Posterior cingulate gyrus (tissue), 11 donors: ENCODE data around the gene KRTAP10-7.
"Not testable (repeated sequence)": the region's sequence is repeated elsewhere in the genome, so short reads cannot be mapped to it uniquely, and the experiment has no call there.

Experiments used
- DNase-seq, 10 donors: peaks; one replicate each; pipeline versions ENCODE4 v3.0.0 to v3.0.0-alpha.2; 2020 to 2021; ENCODE audit warnings: mixed read lengths in 3 of 10
- intact Hi-C: fragments of 100-400 bp; cut with DNase I; formaldehyde crosslinking; loops from one replicate; pipeline ENCODE4 v1.15.1; 2023

KRTAP10-7 gene

GRCh38 chr21:44627181-44627822, 26.9 kb downstream of the KRTAP10-7 start:
- peak in 2 of 10 donors; percentile 42 to 62 for DNase-seq
- intact Hi-C loops, result not testable (repeated sequence)

DNA sequence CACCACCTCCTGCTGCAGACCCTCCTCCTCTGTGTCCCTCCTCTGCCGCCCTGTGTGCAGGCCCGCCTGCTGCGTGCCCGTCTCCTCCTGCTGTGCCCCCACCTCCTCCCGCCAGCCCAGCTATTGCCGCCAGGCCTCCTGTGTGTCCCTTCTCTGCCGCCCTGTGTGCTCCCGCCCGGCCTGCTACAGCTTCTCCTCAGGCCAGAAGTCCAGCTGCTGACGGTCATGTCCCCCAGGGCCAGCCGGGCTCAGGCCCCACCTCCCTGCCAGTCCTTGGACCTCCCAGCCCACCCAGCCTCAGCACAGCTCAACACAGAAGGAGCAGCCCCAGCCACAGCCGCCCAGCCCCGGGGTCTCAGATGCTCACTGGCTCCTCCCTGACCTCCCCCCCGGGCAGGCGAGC, 27.4 kb downstream of the KRTAP10-7 start:
- intact Hi-C loops, result not testable (repeated sequence)
- peak in 1 of 10 donors; percentile 30 for DNase-seq

- peak in 3 of 10 donors; percentile 49 to 69 (median 62) for DNase-seq
- intact Hi-C loops, result no loop called here
Observed at GRCh38 chr21:44628707-44629391, 28.5 kb downstream of the KRTAP10-7 start.

- no peak for DNase-seq
- intact Hi-C loops, result no loop called here
Observed at GRCh38 chr21:44630440-44630839, 30.0 kb downstream of the KRTAP10-7 start.

DNA sequence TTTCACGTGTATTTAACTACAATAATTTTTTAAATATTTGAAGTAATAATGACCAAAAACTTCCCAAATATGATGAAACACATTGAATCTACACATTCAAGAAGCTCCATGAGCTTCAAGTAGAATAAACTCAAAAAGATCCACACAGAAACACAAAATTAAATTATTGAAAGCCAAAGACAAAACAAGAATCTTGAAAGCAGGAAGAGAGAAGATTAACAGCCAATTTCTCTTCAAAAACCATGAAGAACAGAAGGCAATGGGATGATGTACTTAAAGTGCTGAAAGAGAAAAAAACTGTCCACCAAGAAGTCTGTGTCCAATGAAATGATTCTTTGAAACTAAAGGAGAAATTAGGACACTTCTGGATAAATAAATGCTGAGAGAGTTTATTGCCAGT, 31.7 kb downstream of the KRTAP10-7 start:
- DNase-seq, result no peak
- intact Hi-C loops, result no loop called here

GRCh38 chr21:44636209-44637017, 36.0 kb downstream of the KRTAP10-7 start:
- intact Hi-C loops, result no loop called here
- peak in 1 of 10 donors; percentile 70 for DNase-seq

DNA sequence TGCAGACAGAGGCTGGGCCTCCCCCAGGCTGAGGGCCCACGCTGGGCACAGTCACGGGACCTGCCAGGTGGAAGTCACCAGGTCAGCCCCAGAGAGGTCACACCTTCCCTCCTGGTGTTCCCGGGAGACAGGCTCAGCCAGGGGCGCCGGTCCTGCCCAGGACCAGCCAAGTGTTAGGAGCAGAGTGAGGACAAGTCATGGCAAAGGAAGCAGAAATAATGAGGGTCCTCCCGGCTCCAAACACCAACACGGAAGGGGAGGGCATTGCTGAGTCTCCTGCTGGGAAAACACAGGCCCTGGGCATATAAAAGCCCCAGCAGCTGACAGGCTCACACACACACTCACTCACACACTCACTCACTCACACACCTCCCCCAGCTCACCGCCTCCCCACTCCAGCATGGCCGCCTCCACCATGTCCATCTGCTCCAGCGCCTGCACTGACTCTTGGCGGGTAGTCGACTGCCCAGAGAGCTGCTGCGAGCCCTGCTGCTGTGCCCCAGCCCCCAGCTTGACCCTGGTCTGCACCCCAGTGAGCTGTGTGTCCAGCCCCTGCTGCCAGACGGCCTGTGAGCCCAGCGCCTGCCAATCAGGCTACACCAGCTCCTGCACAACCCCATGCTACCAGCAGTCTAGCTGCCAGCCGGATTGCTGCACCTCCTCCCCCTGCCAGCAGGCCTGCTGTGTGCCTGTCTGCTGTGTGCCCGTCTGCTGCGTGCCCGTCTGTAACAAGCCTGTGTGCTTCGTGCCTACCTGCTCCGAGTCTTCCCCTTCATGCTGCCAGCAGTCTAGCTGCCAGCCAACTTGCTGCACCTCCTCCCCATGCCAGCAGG, 36.8 kb downstream of the KRTAP10-7 start, which contains the start of gene KRTAP10-10:
Gene KRTAP10-10, plus strand, starts transcription at position 339 of the 833 bp plus-strand sequence. Its CDS starts 62 bp downstream, at position 401.
- peak in 5 of 10 donors; percentile 4 to 76 (median 46) for DNase-seq
- intact Hi-C loops, result no loop called here

- DNase-seq, intact Hi-C loops: not testable (repeated sequence)
Observed at GRCh38 chr21:44637851-44638348, 37.5 kb downstream of the KRTAP10-7 start.

DNA sequence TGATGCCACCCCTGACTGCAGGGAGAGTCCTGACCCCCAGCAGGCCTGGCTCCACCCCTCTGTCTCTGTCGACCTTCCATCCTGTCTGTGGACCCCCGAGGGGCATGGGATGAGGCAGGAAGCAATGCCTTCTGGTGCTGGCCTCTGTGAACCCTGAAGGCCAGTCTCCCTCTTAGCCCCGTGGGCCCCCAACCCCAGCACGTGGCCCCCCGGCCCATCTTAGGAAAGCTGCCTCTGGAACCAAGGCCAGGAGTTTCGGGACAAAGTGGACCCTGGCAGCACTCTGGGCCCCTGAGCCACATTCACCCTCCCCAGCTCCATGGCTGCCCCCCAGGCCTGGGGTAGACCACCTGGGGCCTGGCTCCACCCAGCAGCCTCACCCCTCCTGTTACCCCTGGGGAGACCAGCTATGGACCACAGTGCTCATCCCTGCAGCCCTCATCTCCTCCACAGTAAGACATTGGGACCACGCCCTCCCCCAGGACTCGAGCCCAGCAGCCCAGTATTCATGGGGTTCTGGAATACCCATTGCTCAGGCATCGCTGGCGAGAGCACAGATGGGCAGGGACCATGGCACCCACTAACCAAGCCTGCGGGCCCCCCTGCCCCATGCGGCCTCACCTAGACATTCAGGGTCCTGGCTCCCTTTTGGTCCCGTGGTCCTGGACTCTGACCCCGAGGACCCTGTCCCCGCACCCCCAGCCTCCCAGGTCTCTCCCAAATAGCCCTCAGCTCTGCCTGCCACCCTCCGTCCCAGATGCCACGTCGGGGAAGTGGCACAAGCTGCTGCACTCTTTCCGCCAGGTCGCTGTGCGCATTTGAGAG, 38.3 kb downstream of the KRTAP10-7 start:
- intact Hi-C loops, result not testable (repeated sequence)
- peak in 1 of 10 donors; percentile 78 for DNase-seq

- DNase-seq, result no peak
- intact Hi-C loops, result no loop called here
Observed at GRCh38 chr21:44639331-44639655, 38.9 kb downstream of the KRTAP10-7 start.

- intact Hi-C loops, result no loop called here
Observed at GRCh38 chr21:44640761-44641160, 40.4 kb downstream of the KRTAP10-7 start.

GRCh38 chr21:44643741-44644310, 43.4 kb downstream of the KRTAP10-7 start:
- intact Hi-C loops, result no loop called here

More at GRCh38 chr21:44640761-44641160, 40.4 kb downstream of the KRTAP10-7 start:
- no peak for DNase-seq

DNA sequence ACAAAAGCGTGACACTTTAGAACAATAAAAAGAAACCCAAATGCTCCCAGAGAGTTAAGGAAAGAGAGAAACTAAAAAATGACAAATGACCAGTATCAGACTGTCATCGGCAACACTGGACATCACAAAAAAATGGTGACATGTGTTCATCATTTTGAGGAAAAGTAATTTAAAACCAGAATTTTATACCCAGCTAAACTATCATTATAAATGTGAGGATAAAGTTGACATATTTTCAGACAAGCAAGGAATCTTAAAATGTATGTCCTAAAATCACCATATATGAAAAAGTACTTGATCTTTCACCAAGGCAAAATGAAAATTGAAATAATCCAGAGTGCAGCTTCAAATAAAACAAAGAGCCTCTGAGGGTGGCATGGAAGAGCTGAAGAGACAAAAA, 44.5 kb downstream of the KRTAP10-7 start:
- DNase-seq, result no peak
- intact Hi-C loops, result no loop called here

More at GRCh38 chr21:44643741-44644310, 43.4 kb downstream of the KRTAP10-7 start:
- no peak for DNase-seq

- peak in 1 of 10 donors; percentile 26 for DNase-seq
- intact Hi-C loops, result not testable (repeated sequence)
Observed at GRCh38 chr21:44646366-44647221, 46.2 kb downstream of the KRTAP10-7 start, which contains the start of gene KRTAP10-11. Gene KRTAP10-11, plus strand, starts transcription at chr21:44646414. Its CDS starts 45 bp downstream, at chr21:44646459.

DNA sequence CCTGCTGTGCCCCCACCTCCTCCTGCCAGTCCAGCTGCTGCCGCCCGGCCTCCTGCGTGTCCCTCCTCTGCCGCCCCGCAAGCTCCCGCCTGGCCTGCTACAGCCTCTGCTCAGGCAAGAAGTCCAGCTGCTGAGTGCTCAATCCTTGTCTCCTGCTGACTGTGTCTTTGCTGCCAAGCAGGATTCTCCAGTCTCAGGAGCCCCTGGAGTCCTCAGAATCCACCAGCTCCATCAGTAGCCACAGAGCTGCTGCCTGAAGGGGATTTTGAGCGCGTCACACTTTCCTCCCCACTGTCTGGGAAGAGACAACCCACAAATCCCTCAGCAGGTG, 46.8 kb downstream of the KRTAP10-7 start:
- intact Hi-C loops, result no loop called here
- peak in 1 of 10 donors; percentile 57 for DNase-seq

GRCh38 chr21:44648557-44649311, 48.3 kb downstream of the KRTAP10-7 start:
- intact Hi-C loops, result no loop called here

DNA sequence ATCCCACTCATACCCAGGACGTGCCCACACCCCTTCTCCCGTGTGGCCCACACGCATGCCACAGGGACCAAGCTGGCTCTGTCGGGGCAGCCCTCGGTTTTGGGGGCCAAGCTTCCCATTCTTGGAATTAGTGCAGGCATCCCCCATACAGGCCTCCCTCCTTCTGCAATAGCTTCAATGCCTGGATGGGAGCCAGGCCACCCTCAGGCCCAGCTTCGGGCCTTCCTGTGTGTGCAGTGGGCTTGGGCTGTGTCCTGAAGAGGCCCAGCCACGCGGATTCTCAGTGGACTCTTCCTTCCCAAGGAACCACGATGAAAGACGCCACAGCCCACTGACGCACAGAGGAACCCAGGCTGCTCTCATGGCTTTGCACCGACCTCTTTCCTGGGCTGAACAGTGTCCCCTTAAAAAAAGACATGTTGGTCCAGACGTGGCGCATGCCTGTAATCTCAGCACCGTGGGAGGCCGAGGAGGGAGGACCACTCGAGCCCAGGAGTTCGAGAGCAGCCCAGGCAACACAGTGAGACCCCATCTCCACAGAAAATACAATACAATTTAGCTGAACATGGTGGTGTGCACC, 49.2 kb downstream of the KRTAP10-7 start:
- intact Hi-C loops, result no loop called here
- peak in 1 of 10 donors; percentile 48 for DNase-seq

More at GRCh38 chr21:44648557-44649311, 48.3 kb downstream of the KRTAP10-7 start:
- DNase-seq, result peak in 1 of 10 donors; percentile 81
